SW480 (cell line): ENCODE measurements around the gene FHAD1.

Experiments
- DNase-seq: peaks from one replicate; pipeline ENCODE4 v3.0.0-alpha.2; 2016; ENCODE audit warnings: low spot score

Gene FHAD1

DNA sequence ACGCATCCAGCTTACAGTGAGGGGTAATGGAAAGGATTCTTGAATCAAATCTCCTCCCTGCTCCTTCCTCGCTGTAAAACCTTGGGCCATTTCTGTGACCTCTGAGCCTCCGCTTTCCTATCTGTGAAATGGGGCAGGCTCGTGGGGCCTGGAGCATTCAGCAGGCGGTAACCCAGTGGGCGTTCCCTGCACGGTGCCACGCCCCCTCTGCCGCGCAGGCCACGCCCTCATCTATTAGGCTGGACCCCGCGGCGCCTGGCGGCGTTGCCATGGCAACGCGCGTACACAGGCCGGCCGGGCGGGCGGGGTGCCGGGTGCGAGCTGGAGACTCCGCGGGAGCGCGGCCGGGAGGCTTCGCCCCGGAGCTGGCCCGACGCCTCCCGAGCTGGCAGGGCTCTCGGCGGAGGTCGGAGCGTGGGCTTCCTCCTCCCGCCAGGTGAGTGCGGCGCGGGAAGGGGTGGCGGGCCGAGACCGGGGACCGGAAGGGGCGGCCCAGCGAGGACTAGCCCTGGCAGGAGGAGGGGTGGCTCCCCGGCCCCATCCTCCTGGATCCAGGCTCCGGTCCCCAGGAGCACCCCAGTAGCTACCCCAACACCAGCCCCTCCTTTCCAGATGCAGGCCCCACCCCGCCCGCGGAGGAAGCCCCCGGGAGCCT lies at the start of gene FHAD1:
Gene FHAD1, plus strand, starts transcription at position 264 of the 655 bp plus-strand sequence. CDS start 4,562 bp downstream, outside the sequence.
- peak; percentile 68 for DNase-seq

- no peak for DNase-seq
Observed at GRCh38 chr1:15197591-15198447, 49.2 kb upstream of the FHAD1 start.

DNA sequence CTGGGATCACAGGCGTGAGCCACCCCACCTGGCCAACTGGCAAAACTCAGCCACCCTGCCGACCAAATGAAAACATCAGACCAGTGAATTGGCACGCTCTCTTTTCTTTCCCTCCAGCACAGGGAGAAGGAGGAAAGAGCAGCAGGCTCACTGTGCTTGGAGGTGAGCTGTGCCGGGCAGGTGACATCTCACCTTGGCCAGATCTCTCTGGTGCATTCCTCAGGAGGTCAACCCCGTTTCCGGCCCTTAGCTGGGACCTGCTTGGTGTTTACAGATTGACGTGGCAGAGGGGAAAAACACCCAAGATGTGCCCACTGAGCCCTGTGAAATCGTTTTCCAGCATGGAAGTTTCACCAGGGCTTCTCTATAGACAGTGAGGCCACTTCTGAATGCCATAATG lies 48.3 kb upstream of the FHAD1 start:
- no peak for DNase-seq

- DNase-seq, result no peak
Observed at GRCh38 chr1:15201221-15201620, 45.8 kb upstream of the FHAD1 start.

DNA sequence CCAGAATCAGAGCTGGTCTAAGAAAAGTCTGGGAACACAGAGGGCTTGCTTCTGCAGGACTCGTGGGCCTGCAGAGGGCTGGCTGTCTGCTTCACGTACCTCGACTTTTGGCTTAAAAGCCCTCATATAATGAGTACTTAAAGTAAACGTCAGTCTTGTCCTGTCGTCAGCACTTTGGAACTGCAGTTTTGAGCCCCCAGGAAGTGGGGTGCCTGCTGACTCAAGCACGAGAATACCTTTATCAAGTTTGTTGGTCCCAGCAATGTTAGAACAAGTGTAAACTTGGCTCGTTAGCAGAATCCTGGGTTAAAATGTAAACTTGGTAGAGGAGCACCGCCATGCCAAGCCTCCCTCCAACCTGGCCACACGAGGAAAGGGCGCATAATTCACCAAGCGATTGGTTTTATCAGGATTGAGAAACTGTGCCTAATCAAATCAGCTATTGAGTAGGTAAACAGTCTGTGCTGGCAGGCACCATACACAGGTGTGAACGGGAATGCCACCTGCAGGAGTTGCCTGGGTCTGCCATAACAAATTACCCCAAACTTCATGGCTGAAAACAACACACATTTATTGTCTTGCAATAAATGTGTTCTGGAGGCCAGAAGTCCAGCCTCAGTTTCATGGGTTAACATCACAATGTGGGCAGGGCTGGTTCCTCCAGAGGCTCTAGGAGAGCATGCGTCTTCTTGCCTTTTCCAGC lies 45.0 kb upstream of the FHAD1 start:
- no peak for DNase-seq

DNA sequence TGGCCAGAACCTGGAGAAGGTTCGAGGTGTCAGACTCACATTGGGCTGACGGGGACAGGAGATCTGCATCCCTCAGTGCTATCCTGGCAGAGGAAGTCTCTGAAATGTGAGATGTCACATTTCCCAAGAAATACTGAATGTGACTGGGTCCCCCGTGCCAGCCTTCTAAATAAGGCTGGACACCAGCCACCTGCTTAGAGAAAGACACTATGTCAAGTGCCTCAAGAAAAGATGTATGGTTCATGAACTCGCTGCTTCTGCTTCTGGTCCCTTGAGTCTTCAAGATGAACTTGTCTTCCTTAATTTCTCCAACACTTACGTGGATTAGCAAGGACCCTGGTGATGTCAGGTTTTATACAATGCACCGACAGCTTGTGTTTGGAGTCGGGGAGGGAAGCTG lies 42.1 kb upstream of the FHAD1 start:
- DNase-seq, result no peak

GRCh38 chr1:15205586-15206346 lies 41.3 kb upstream of the FHAD1 start:
- DNase-seq, result no peak

- no peak for DNase-seq
Observed at GRCh38 chr1:15206418-15207030, 40.5 kb upstream of the FHAD1 start.

- DNase-seq, result no peak
Observed at GRCh38 chr1:15207031-15207828, 39.8 kb upstream of the FHAD1 start.

- no peak for DNase-seq
Observed at GRCh38 chr1:15207829-15208429, 39.1 kb upstream of the FHAD1 start.

DNA sequence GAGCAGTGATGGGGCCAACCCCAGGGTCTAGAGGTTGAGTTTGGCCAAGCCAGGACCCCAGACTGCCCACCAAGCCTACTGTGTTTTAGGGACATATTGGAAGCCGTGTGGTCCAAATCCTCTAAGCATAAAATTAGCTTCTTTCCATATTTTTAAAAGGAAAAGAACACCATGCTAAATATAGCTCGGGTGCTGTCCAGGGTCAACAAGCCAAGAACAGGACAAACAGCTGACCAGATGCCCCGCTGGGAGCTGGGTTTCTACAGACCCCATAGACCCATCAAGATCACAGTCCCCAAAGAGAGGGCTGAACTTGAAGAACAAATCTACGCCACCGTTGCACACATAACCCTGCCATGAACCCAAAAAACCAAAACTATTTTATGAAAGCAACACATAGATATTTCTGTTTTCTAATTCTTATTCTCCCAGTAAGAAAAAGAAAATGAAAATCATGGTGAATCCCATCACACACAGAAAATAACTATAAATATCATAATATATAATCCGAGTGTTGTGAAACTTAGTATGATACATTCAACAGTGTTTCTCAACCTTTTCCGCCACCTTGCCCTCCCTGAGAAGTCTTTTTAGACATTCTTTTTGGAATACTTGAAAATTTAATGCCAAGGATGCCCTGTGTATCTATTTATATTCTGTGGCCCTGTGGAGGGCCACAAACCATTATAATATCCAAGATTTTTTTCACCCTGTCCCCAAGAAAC lies 36.2 kb upstream of the FHAD1 start:
- DNase-seq, result no peak

DNA sequence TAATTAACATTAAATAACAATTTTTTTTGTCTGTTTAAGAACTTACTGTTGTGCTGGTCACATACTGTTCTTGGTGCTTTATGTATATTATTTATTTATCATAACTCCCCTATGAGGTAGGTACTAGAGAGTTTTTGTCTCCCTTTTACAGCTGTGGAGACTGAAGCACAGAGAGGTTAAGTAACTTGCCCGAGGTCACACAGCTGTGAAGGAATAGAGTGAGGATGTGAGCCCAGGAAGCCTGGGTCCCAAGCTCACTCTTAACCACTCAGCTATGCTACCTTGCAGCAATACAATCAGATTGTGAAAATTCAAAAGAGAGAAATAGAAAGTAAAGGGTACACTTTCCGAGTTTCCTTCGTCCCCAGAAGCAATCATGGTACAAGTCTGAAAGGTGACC lies 35.6 kb upstream of the FHAD1 start:
- DNase-seq, result no peak

DNA sequence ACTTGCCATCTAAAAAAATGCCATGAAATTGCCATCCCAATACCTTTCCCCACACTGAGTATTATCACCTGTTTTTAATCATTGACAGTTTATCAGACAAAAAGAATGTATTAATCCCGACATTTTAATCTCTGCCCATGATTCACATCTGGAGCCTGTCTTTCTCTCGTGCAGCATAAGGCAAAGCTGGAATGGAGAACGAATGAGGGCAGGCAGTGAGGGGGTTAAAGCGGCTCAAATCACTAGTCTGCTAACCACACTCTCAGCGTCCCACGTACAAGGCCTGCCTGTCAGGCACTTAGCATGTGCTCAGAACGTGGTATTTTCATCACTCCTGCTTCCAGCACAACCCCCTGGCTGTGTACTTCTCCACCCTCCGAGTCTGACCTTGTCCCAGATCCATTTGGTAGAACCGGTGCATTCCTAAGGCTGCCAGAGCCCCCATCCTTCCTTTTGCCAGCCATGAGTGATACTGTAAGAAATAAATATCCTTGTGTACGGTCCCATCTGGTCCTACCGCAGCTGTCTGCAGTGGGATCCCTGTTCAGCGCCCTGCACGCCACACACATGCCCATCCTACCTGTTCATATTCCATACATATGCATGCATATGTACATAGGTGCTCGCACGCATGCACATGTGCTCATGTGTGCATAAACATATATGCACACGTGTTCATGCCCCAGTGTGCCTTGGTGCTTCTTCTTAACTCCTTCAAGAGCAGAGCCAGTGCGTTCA lies 34.6 kb upstream of the FHAD1 start:
- DNase-seq, result no peak

DNA sequence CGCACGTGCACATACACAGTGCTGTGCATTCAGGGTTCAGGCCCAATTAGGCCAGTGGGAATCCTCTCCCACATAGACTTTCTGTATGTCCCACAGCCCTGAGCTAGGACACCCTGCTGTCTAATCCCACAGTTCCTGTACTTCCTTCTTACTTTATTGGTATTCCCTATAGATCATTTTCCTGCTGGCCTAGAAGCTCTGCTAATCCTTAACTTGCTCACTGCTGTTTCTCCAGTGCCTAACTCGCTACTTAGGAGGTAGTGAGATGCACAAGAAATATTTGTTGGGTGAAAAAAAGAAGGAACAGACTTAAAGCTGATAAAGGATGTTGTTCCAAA lies 34.1 kb upstream of the FHAD1 start:
- no peak for DNase-seq

DNA sequence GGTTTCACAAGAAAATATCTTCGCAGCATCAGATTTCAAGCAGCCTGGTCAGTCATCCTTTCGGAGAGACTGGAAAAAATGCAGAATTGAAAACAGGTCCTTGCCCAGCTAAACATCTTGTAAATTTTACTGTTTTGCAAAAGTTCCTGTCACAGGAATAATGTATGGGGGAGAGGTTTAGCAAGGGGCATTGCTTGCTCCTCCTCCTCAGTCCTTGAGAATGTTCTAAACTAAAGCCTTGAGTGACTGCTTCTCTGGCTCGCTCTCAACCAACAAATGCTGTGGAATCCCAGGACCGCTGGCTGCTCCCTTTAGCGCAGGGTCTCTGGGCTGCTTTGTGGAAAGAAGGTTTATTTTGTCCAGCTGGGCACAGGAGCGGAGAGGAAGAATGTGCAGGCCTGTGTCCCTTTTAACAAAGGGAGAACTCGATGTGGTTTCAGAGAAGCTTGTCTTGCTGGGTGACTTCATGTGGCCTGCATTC lies 33.6 kb upstream of the FHAD1 start:
- no peak for DNase-seq

GRCh38 chr1:15214527-15214926 lies 32.5 kb upstream of the FHAD1 start:
- DNase-seq, result no peak

DNA sequence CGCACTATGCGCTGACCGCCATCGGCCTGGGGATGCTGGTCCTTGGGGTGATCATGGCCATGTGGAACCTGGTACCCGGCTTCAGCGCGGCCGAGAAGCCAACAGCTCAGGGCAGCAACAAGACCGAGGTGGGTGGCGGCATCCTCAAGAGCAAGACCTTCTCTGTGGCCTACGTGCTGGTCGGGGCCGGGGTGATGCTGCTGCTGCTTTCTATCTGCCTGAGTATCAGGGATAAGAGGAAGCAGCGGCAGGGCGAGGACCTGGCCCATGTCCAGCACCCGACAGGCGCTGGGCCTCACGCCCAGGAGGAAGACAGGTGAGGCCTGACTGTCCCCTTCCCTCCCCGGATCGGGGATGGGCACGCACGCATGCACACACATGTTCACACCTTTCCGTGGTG lies 31.9 kb upstream of the FHAD1 start:
- no peak for DNase-seq

- DNase-seq, result no peak
Observed at GRCh38 chr1:15217654-15218053, 29.4 kb upstream of the FHAD1 start.
